SU-DHL-6 (cell line): ENCODE results near the gene MBNL1.

ENCODE experiments used
- H2AFZ ChIP-seq: fragments of 200-600 bp; sonication (generic); 2 replicates; pipeline ENCODE4 v1.6.1; 2014; ENCODE audit warnings: low read depth, mild to moderate bottlenecking, moderate library complexity, mixed read lengths, antibody characterized with exemption, low read length; ENCODE audit not compliant: severe bottlenecking
- H3F3A ChIP-seq: fragments of 200-600 bp; shearing (Covaris generic); 2 replicates; pipeline ENCODE4 v1.6.0; 2016; ENCODE audit warnings: antibody characterized with exemption, mild to moderate bottlenecking; ENCODE audit not compliant: insufficient read depth
- H3K27ac ChIP-seq: fragments of 200-600 bp; sonication (generic); 2 replicates; pipeline ENCODE4 v1.5.1; 2016; ENCODE audit warnings: low read depth, mild to moderate bottlenecking, low read length, moderate library complexity, mixed read lengths
- H3K27me3 ChIP-seq: fragments of 200-600 bp; sonication (generic), shearing (Covaris generic); 2 replicates; pipeline ENCODE4 v1.6.0; 2014; ENCODE audit warnings: mild to moderate bottlenecking, low read length
- H3K36me3 ChIP-seq: fragments of 200-600 bp; sonication (generic); 2 replicates; pipeline ENCODE4 v1.6.1; 2014; ENCODE audit warnings: mild to moderate bottlenecking, low read length, mixed read lengths
- H3K4me2 ChIP-seq: fragments of 300-600, 200-600 bp; shearing (Covaris generic), sonication (generic); 2 replicates; pipeline ENCODE4 v1.6.0; 2014; ENCODE audit warnings: low read length, low read depth, mild to moderate bottlenecking; ENCODE audit not compliant: poor library complexity, severe bottlenecking
- H3K4me3 ChIP-seq: fragments of 200-600 bp; sonication (generic); 2 replicates; pipeline ENCODE4 v1.5.1; 2014; ENCODE audit warnings: antibody characterized with exemption, low read length, mild to moderate bottlenecking, mixed read lengths; ENCODE audit not compliant: insufficient read depth, poor library complexity, severe bottlenecking
- H3K79me2 ChIP-seq: fragments of 200-600 bp; sonication (generic); 2 replicates; pipeline ENCODE4 v1.6.1; 2014; ENCODE audit warnings: mild to moderate bottlenecking, low read length, moderate library complexity; ENCODE audit not compliant: insufficient read depth
- H3K9ac ChIP-seq: fragments of 200-600 bp; sonication (generic); 2 replicates; pipeline ENCODE4 v1.7.0; 2014; ENCODE audit warnings: mild to moderate bottlenecking, low read length
- H3K9me2 ChIP-seq: fragments of 200-600 bp; sonication (generic); replicated peaks from 2 replicates; pipeline ENCODE4 v1.6.1; 2014; ENCODE audit warnings: low read length; ENCODE audit not compliant: insufficient read depth
- H3K9me3 ChIP-seq: fragments of 200-600 bp; sonication (generic); 2 replicates; pipeline ENCODE4 v1.6.1; 2014; ENCODE audit warnings: low read length, mixed read lengths; ENCODE audit not compliant: insufficient read depth
- H4K20me1 ChIP-seq: fragments of 200-600 bp; sonication (generic); 2 replicates; pipeline ENCODE4 v1.6.1; 2014; ENCODE audit warnings: low read depth, mild to moderate bottlenecking, antibody characterized with exemption, low read length, moderate library complexity, mixed read lengths
- CTCF ChIP-seq: fragments of 200-600 bp; sonication (generic); IDR thresholded peaks from one replicate; pipeline ENCODE4 v1.5.1; 2017; ENCODE audit warnings: antibody characterized with exemption, mild to moderate bottlenecking, low read length, moderate library complexity; ENCODE audit not compliant: insufficient read depth, poor library complexity, severe bottlenecking
- EZH2phosphoT487 ChIP-seq: fragments of 200-600 bp; sonication (generic), shearing (Covaris generic); conservative IDR thresholded peaks from 2 replicates; pipeline ENCODE4 v1.6.1; 2018; ENCODE audit warnings: mild to moderate bottlenecking, antibody characterized with exemption, low read length, moderate library complexity, mixed read lengths

The MBNL1 gene

DNA sequence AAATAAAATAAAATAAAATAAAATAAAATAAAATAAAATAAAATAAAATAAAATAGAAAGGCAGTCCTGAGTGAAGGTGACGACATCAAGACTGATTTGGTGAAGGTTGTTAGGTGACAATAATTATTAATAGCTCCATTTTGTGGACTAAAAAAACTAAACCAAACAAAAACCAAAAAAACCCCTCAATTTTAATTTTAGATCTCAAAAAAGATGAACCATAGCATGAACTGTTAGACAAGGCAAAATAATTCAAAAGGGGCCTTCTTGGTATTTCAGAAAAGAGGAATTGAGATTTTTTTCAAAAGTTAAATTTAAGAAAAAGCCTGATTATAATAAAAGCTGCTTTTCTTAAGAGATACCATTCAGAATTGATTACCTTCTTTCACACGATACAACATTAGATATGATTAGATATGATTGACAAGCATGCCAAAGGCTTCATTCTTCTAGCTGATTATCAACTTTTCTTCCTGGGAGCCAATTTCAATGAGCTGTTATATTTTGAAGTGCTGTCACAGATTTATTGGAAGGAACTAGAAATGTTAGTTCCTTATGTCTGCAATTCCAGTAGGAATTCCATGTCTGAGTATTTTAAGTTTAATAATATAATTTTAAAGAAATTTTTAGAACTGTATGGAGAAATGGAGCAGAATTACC is 244.7 kb downstream of the MBNL1 start:
- peak overlapping the region; percentile 32 for H3K4me2 ChIP-seq
- H3K27me3 ChIP-seq: no peaks in the 10 kb centered on the region

More for the DNA sequence above, 244.7 kb downstream of the MBNL1 start:
- H3K79me2 ChIP-seq: no peaks in the 10 kb centered on the region
- no peaks in the 10 kb centered on the region for H3F3A ChIP-seq
- TF ChIP-seq CTCF (no peak), EZH2phosphoT487 (no peak)
- H3K9me3 ChIP-seq: no peaks in the 10 kb centered on the region
- no peaks in the 10 kb centered on the region for H3K9me2 ChIP-seq
- no peaks in the 10 kb centered on the region for H4K20me1 ChIP-seq
- no peak overlapping the region for H3K4me3 ChIP-seq
- no peak overlapping the region for H2AFZ ChIP-seq
- H3K36me3 ChIP-seq: no peaks in the 10 kb centered on the region
- peak overlapping the region; percentile 62; the same call in 1 of the 2 replicates for H3K27ac ChIP-seq
- no peak overlapping the region for H3K9ac ChIP-seq
